ENCODE data around the gene CA4.
"Not testable (repeated sequence)": the region's sequence is repeated elsewhere in the genome, so short reads cannot be mapped to it uniquely, and the experiment has no call there.

The CA4 gene

GRCh38 chr17:60194141-60194540, 44.4 kb downstream of the CA4 start:
- H3K9me3 ChIP-seq (replicated peaks in 1 of 2; ENCODE audit: control insufficient read depth in 2 of 2, insufficient read depth in 1 of 2, low read depth in 1 of 2, low read length in 2 of 2); H3K4me1 ChIP-seq (ENCODE audit: control insufficient read depth in 2 of 2, insufficient read depth in 1 of 2, low read depth in 1 of 2, low read length in 2 of 2); H3K23ac ChIP-seq (ENCODE audit: low read depth, low read length, poor library complexity); H3K27ac ChIP-seq (replicated peaks; ENCODE audit: low read length); H3K14ac ChIP-seq (ENCODE audit: low read length); H3K9ac ChIP-seq (ENCODE audit: low read depth, low read length, poor library complexity); H3K4ac ChIP-seq (ENCODE audit: low read length); H2AK5ac ChIP-seq (ENCODE audit: low read depth, low read length); H3K4me2 ChIP-seq (ENCODE audit: insufficient read depth, low read length, poor library complexity, severe bottlenecking); H2BK5ac ChIP-seq (ENCODE audit: low read length); H4K91ac ChIP-seq (ENCODE audit: low read depth, low read length, poor library complexity); H4K8ac ChIP-seq (ENCODE audit: low read depth, low read length); H2AFZ ChIP-seq (ENCODE audit: low read length); H2BK15ac ChIP-seq (ENCODE audit: low read length); H2BK12ac ChIP-seq (ENCODE audit: low read length); H3K4me3 ChIP-seq (ENCODE audit: low read length in 2 of 2); H3K79me1 ChIP-seq (ENCODE audit: low read depth, low read length); H3K27me3 ChIP-seq (ENCODE audit: control insufficient read depth in 3 of 3, insufficient read depth in 3 of 3, low read depth in 1 of 3, low read length in 3 of 3); H3K18ac ChIP-seq (ENCODE audit: low read length); H2BK120ac ChIP-seq (ENCODE audit: low read depth, low read length); DNase-seq (ENCODE audit: low spot score): not testable (repeated sequence)
- peaks cover 7 to 74% of the 10 kb centered on the region in 2 donors for H3K36me3 ChIP-seq (replicated peaks in 1 of 2; ENCODE audit: control insufficient read depth in 2 of 2, insufficient read depth in 2 of 2, low read length in 2 of 2)
- WGBS, 2 donors (ENCODE audit: extremely low coverage in 2 of 2, insufficient read length in 2 of 2, insufficient replicate concordance in 1 of 2): no CpG with 5 or more reads among the region's 4 CpGs

- not testable (repeated sequence) for H3K18ac ChIP-seq (ENCODE audit: low read length); DNase-seq (ENCODE audit: low spot score); H3K9me3 ChIP-seq (replicated peaks in 1 of 2; ENCODE audit: control insufficient read depth in 2 of 2, insufficient read depth in 1 of 2, low read depth in 1 of 2, low read length in 2 of 2); H4K91ac ChIP-seq (ENCODE audit: low read depth, low read length, poor library complexity); H3K9ac ChIP-seq (ENCODE audit: low read depth, low read length, poor library complexity); H2AK5ac ChIP-seq (ENCODE audit: low read depth, low read length); H3K27ac ChIP-seq (replicated peaks; ENCODE audit: low read length); H2BK5ac ChIP-seq (ENCODE audit: low read length); H3K4me2 ChIP-seq (ENCODE audit: insufficient read depth, low read length, poor library complexity, severe bottlenecking); H3K4me1 ChIP-seq (ENCODE audit: control insufficient read depth in 2 of 2, insufficient read depth in 1 of 2, low read depth in 1 of 2, low read length in 2 of 2); H2AFZ ChIP-seq (ENCODE audit: low read length); H3K27me3 ChIP-seq (ENCODE audit: control insufficient read depth in 3 of 3, insufficient read depth in 3 of 3, low read depth in 1 of 3, low read length in 3 of 3); H2BK15ac ChIP-seq (ENCODE audit: low read length); H3K4me3 ChIP-seq (ENCODE audit: low read length in 2 of 2); H2BK120ac ChIP-seq (ENCODE audit: low read depth, low read length); H3K14ac ChIP-seq (ENCODE audit: low read length); H4K8ac ChIP-seq (ENCODE audit: low read depth, low read length); H3K4ac ChIP-seq (ENCODE audit: low read length); H2BK12ac ChIP-seq (ENCODE audit: low read length); H3K23ac ChIP-seq (ENCODE audit: low read depth, low read length, poor library complexity); H3K79me1 ChIP-seq (ENCODE audit: low read depth, low read length)
- H3K36me3 ChIP-seq (replicated peaks in 1 of 2; ENCODE audit: control insufficient read depth in 2 of 2, insufficient read depth in 2 of 2, low read length in 2 of 2): peaks cover 4 to 41% of the 10 kb centered on the region in 2 donors
- WGBS, 2 donors (ENCODE audit: extremely low coverage in 2 of 2, insufficient read length in 2 of 2, insufficient replicate concordance in 1 of 2): no CpG with 5 or more reads among the region's 1 CpG
Observed at GRCh38 chr17:60198630-60199029, 48.9 kb downstream of the CA4 start.

GRCh38 chr17:60205782-60206181, 56.0 kb downstream of the CA4 start:
- not testable (repeated sequence) for H2AK5ac ChIP-seq (ENCODE audit: low read depth, low read length); H3K79me1 ChIP-seq (ENCODE audit: low read depth, low read length); H2BK5ac ChIP-seq (ENCODE audit: low read length); DNase-seq (ENCODE audit: low spot score); H2BK15ac ChIP-seq (ENCODE audit: low read length); H4K8ac ChIP-seq (ENCODE audit: low read depth, low read length); H3K14ac ChIP-seq (ENCODE audit: low read length); H3K9ac ChIP-seq (ENCODE audit: low read depth, low read length, poor library complexity); H3K4ac ChIP-seq (ENCODE audit: low read length); H3K9me3 ChIP-seq (replicated peaks in 1 of 2; ENCODE audit: control insufficient read depth in 2 of 2, insufficient read depth in 1 of 2, low read depth in 1 of 2, low read length in 2 of 2); H4K91ac ChIP-seq (ENCODE audit: low read depth, low read length, poor library complexity); H2BK120ac ChIP-seq (ENCODE audit: low read depth, low read length); H2BK12ac ChIP-seq (ENCODE audit: low read length); H3K4me1 ChIP-seq (ENCODE audit: control insufficient read depth in 2 of 2, insufficient read depth in 1 of 2, low read depth in 1 of 2, low read length in 2 of 2); H3K27me3 ChIP-seq (ENCODE audit: control insufficient read depth in 3 of 3, insufficient read depth in 3 of 3, low read depth in 1 of 3, low read length in 3 of 3); H3K27ac ChIP-seq (replicated peaks; ENCODE audit: low read length); H3K4me3 ChIP-seq (ENCODE audit: low read length in 2 of 2); H3K23ac ChIP-seq (ENCODE audit: low read depth, low read length, poor library complexity); H2AFZ ChIP-seq (ENCODE audit: low read length); H3K36me3 ChIP-seq (replicated peaks in 1 of 2; ENCODE audit: control insufficient read depth in 2 of 2, insufficient read depth in 2 of 2, low read length in 2 of 2); H3K4me2 ChIP-seq (ENCODE audit: insufficient read depth, low read length, poor library complexity, severe bottlenecking); H3K18ac ChIP-seq (ENCODE audit: low read length)

- H2BK12ac ChIP-seq (ENCODE audit: low read length); H3K36me3 ChIP-seq (replicated peaks in 1 of 2; ENCODE audit: control insufficient read depth in 2 of 2, insufficient read depth in 2 of 2, low read length in 2 of 2): not testable (repeated sequence)
- WGBS, 2 donors (ENCODE audit: extremely low coverage in 2 of 2, insufficient read length in 2 of 2, insufficient replicate concordance in 1 of 2): no CpG with 5 or more reads among the region's 1 CpG
Observed at GRCh38 chr17:60208302-60208701, 58.5 kb downstream of the CA4 start.

More at GRCh38 chr17:60208302-60208701, 58.5 kb downstream of the CA4 start:
- H3K9me3 ChIP-seq (replicated peaks in 1 of 2; ENCODE audit: control insufficient read depth in 2 of 2, insufficient read depth in 1 of 2, low read depth in 1 of 2, low read length in 2 of 2); H3K27me3 ChIP-seq (ENCODE audit: control insufficient read depth in 3 of 3, insufficient read depth in 3 of 3, low read depth in 1 of 3, low read length in 3 of 3); H3K9ac ChIP-seq (ENCODE audit: low read depth, low read length, poor library complexity); H3K4me3 ChIP-seq (ENCODE audit: low read length in 2 of 2); H4K8ac ChIP-seq (ENCODE audit: low read depth, low read length); H2AFZ ChIP-seq (ENCODE audit: low read length); H3K4me2 ChIP-seq (ENCODE audit: insufficient read depth, low read length, poor library complexity, severe bottlenecking); H3K4ac ChIP-seq (ENCODE audit: low read length); H2AK5ac ChIP-seq (ENCODE audit: low read depth, low read length); DNase-seq (ENCODE audit: low spot score); H3K79me1 ChIP-seq (ENCODE audit: low read depth, low read length); H2BK5ac ChIP-seq (ENCODE audit: low read length); H4K91ac ChIP-seq (ENCODE audit: low read depth, low read length, poor library complexity); H3K4me1 ChIP-seq (ENCODE audit: control insufficient read depth in 2 of 2, insufficient read depth in 1 of 2, low read depth in 1 of 2, low read length in 2 of 2); H3K14ac ChIP-seq (ENCODE audit: low read length); H2BK15ac ChIP-seq (ENCODE audit: low read length); H3K27ac ChIP-seq (replicated peaks; ENCODE audit: low read length); H3K23ac ChIP-seq (ENCODE audit: low read depth, low read length, poor library complexity); H3K18ac ChIP-seq (ENCODE audit: low read length); H2BK120ac ChIP-seq (ENCODE audit: low read depth, low read length): not testable (repeated sequence)
